Prostate gland (tissue), 2 donors: Measurements from ENCODE around the gene IGSF23.
"Not testable (repeated sequence)": the region's sequence is repeated elsewhere in the genome, so short reads cannot be mapped to it uniquely, and the experiment has no call there.

Experiments
- POLR2A ChIP-seq: fragments of 450-650 bp; IDR thresholded peaks from one replicate; pipeline ENCODE4 v1.6.1; 2016; ENCODE audit warnings: antibody characterized with exemption, mild to moderate bottlenecking
- POLR2AphosphoS5 ChIP-seq: sonication (generic); formaldehyde crosslinking; IDR thresholded peaks from one replicate; pipeline ENCODE4 v1.6.1; 2017; ENCODE audit warnings: antibody characterized with exemption
- TF ChIP-seq, protein P1 (sequence below), 4 experiments: fragments of 200-600 bp in 2 of 4; fragments of 450-650 bp in 2 of 4; sonication (generic) in 2 of 4; IDR thresholded peaks; 1 replicate in 3 of 4; 2 replicates in 1 of 4; pipeline ENCODE4 v1.5.1; 2016 to 2019; ENCODE audit warnings: antibody characterized with exemption in 4 of 4, mild to moderate bottlenecking in 2 of 4, moderate library complexity in 2 of 4

DNA sequence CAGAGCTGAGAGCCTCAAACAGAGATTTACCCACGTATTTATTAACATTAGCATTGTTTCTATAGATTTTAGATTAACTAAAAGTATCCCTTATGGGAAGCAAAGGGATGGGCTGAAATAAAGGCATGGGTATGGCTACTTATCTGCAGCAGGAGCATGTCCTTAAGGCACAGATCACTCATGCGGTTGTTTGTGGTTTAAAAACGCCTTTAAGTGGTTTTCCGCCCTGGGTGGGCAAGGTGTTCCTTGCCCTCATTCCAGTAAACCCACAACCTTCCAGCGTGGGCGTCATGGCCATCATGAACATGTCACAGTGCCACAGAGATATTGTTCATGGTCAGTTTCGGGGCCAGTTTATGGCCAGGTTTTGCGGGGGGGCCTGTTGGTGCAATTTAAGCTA lies 18.2 kb downstream of the IGSF23 start:
- not testable (repeated sequence) for TF ChIP-seq POLR2A, POLR2AphosphoS5
- TF ChIP-seq, protein P1, sequence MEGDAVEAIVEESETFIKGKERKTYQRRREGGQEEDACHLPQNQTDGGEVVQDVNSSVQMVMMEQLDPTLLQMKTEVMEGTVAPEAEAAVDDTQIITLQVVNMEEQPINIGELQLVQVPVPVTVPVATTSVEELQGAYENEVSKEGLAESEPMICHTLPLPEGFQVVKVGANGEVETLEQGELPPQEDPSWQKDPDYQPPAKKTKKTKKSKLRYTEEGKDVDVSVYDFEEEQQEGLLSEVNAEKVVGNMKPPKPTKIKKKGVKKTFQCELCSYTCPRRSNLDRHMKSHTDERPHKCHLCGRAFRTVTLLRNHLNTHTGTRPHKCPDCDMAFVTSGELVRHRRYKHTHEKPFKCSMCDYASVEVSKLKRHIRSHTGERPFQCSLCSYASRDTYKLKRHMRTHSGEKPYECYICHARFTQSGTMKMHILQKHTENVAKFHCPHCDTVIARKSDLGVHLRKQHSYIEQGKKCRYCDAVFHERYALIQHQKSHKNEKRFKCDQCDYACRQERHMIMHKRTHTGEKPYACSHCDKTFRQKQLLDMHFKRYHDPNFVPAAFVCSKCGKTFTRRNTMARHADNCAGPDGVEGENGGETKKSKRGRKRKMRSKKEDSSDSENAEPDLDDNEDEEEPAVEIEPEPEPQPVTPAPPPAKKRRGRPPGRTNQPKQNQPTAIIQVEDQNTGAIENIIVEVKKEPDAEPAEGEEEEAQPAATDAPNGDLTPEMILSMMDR (IDR thresholded peaks at IDR 0.05): not testable (repeated sequence)
